Measurements from ENCODE around the gene SYNPR. TPM values are rescaled to one million over a fixed set of nuclear protein-coding genes. Genes with fewer than 3 reads are reported as not detected.

The SYNPR gene
- total and polyA plus RNA-seq, 7 donors, result 0.16 to 1.4 (median 0.32) TPM; not detected in 2

DNA sequence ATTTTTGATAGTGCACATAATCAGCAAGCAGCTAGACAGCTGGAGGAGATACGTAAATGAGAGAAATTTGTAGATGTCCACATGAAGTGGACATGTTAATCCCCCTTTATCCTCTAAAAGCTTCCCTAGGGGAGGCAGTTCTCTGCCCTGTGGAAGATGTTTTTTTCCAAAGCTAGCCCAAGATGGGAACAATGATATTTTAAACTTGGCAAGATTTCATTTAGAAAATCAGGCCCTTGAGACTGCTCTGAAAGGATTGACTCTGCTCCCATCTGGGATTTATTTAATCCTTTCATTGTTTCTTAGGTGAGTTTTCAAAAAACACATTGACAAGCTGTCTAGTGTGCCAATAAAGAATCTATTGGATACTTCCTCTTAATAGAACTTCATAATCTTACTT, 92.0 kb downstream of the SYNPR start:
- intact Hi-C loops (cut with DNase I), result no loop called here
- Histone ChIP-seq H3K27ac (no peak overlapping the region), H3K4me1 (no peaks in the 10 kb centered on the region), H3K27me3 (no peaks in the 10 kb centered on the region), H3K4me3 (no peak overlapping the region), H3K36me3 (no peaks in the 10 kb centered on the region), H3K9me3 (peaks cover 0 to 2% (median 0%) of the 10 kb centered on the region in 4 donors)
- DNase-seq, result no peak
- 86 to 89% methylated on average over 1 of the region's 1 CpG for WGBS, 2 donors
- no peak for TF ChIP-seq POLR2AphosphoS5 (IDR thresholded peaks at IDR 0.05)
- TF ChIP-seq EP300 (IDR thresholded peaks at IDR 0.05), result no peak
- TF ChIP-seq, protein P1, sequence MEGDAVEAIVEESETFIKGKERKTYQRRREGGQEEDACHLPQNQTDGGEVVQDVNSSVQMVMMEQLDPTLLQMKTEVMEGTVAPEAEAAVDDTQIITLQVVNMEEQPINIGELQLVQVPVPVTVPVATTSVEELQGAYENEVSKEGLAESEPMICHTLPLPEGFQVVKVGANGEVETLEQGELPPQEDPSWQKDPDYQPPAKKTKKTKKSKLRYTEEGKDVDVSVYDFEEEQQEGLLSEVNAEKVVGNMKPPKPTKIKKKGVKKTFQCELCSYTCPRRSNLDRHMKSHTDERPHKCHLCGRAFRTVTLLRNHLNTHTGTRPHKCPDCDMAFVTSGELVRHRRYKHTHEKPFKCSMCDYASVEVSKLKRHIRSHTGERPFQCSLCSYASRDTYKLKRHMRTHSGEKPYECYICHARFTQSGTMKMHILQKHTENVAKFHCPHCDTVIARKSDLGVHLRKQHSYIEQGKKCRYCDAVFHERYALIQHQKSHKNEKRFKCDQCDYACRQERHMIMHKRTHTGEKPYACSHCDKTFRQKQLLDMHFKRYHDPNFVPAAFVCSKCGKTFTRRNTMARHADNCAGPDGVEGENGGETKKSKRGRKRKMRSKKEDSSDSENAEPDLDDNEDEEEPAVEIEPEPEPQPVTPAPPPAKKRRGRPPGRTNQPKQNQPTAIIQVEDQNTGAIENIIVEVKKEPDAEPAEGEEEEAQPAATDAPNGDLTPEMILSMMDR (IDR thresholded peaks at IDR 0.05), result no peak
- no peak for TF ChIP-seq POLR2A (IDR thresholded peaks at IDR 0.05)

DNA sequence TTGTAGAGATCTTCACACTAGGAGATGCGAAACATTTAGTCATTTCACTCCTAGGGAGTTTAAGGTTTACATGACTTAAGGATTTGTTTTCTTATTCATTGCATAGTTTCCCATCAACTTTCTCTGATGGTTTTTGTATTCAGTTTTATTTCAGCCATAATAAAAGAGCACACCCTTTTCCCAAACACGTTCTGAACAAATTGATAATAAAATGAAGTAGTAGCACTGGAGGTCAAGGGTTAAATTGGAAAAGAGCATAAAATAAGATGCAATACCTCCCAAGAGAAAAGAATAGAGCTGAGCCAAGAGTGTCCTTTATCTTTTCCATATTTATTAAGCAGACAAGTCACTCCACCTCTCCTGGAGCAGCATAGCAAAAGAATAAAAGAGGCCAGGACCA, 104.9 kb downstream of the SYNPR start:
- no peak overlapping the region for H3K4me3 ChIP-seq
- intact Hi-C loops (cut with DNase I), result no loop called here
- H3K27ac ChIP-seq, result no peak overlapping the region
- WGBS, 2 donors, result 19 to 67% methylated on average over 2 of the region's 2 CpGs
- TF ChIP-seq, protein P1 (IDR thresholded peaks at IDR 0.05), result no peak
- no peak for TF ChIP-seq POLR2A (IDR thresholded peaks at IDR 0.05)
- no peak for TF ChIP-seq POLR2AphosphoS5 (IDR thresholded peaks at IDR 0.05)
- TF ChIP-seq EP300 (IDR thresholded peaks at IDR 0.05), result no peak
- H3K36me3 ChIP-seq, result no peaks in the 10 kb centered on the region
- no peaks in the 10 kb centered on the region for H3K4me1 ChIP-seq
- H3K27me3 ChIP-seq, result no peaks in the 10 kb centered on the region
- no peak for DNase-seq
- no peaks in the 10 kb centered on the region for H3K9me3 ChIP-seq

DNA sequence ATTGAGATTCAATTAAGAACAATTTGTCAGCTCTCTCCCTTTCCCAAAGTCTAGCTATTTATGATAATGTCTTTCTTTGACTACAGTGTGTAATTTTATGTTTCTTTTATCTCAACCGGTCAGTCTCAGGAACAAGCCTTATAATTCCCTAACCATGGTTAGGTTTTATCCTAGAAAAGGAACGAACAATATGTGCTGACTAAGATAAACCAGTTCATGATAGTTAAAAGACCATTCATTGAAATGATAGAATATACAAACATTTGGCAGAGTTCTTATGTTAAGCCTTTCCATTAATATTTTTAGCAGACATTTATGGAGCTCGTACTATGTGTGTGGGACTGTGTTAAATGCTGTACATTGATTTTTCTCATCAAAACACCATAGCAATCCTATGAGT, 106.3 kb downstream of the SYNPR start:
- H3K27me3 ChIP-seq, result no peaks in the 10 kb centered on the region
- H3K36me3 ChIP-seq, result no peaks in the 10 kb centered on the region
- intact Hi-C loops (cut with DNase I), result no loop called here
- H3K9me3 ChIP-seq, result no peaks in the 10 kb centered on the region
- no peak overlapping the region for H3K27ac ChIP-seq
- H3K4me1 ChIP-seq, result no peaks in the 10 kb centered on the region
- 77 to 90% methylated on average over 3 of the region's 3 CpGs for WGBS, 2 donors
- no peak overlapping the region for H3K4me3 ChIP-seq
- DNase-seq, result no peak
- TF ChIP-seq POLR2AphosphoS5 (IDR thresholded peaks at IDR 0.05) (no peak), EP300 (IDR thresholded peaks at IDR 0.05) (no peak), POLR2A (IDR thresholded peaks at IDR 0.05) (no peak)
- TF ChIP-seq, protein P1 (IDR thresholded peaks at IDR 0.05), result no peak

DNA sequence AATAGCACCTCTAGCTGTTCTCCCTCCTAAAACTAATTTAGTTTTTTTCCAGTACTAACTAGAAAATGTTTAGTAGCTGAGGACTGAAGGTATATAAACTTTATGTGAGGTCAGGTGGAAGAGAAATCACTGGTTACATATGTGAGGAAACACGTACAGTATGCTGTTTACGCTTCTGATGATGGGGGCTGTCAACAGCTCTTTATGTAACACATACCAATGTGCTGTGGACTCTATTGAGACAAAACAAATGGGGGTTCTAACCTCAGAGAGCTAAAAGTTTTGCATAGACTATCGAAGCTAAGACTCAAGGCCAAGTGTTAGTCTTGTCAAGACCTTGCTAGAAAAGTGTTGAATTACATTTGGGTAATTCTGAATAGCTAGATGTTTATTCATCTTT, 107.5 kb downstream of the SYNPR start:
- TF ChIP-seq POLR2AphosphoS5 (IDR thresholded peaks at IDR 0.05) (no peak), POLR2A (IDR thresholded peaks at IDR 0.05) (no peak), EP300 (IDR thresholded peaks at IDR 0.05) (no peak)
- TF ChIP-seq, protein P1 (IDR thresholded peaks at IDR 0.05), result no peak
- intact Hi-C loops (cut with DNase I), result no loop called here
- no peaks in the 10 kb centered on the region for H3K36me3 ChIP-seq
- 57 to 58% methylated on average over 3 of the region's 3 CpGs for WGBS, 2 donors
- no peaks in the 10 kb centered on the region for H3K9me3 ChIP-seq
- no peak for DNase-seq
- no peak overlapping the region for H3K27ac ChIP-seq
- H3K27me3 ChIP-seq, result no peaks in the 10 kb centered on the region
- H3K4me1 ChIP-seq, result no peaks in the 10 kb centered on the region
- H3K4me3 ChIP-seq, result no peak overlapping the region

DNA sequence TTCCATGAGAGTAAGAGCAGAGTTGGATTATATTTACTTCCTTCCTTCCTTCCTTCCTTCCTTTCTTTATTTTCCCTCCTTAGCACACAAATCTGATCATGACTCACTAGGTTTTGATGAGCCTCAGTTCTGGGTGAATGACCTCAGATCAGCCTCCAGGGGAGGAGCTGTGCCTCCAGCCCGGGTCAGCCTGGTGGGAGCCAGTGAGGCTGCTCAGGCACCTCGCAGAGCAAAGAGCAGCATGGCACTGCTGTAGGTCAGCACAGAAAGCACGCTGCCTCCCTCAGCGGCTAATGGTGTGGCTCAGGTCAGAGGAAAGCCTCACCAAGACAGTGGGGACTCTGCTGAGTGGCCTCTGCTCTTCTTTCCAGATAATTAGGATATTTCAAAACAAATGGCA, 108.5 kb downstream of the SYNPR start:
- Histone ChIP-seq H3K9me3 (no peaks in the 10 kb centered on the region), H3K4me1 (no peaks in the 10 kb centered on the region), H3K4me3 (no peak overlapping the region), H3K27ac (no peak overlapping the region), H3K27me3 (no peaks in the 10 kb centered on the region), H3K36me3 (no peaks in the 10 kb centered on the region)
- 66 to 79% methylated on average over 4 of the region's 4 CpGs for WGBS, 2 donors
- no peak for DNase-seq
- intact Hi-C loops (cut with DNase I), result no loop called here
- no peak for TF ChIP-seq POLR2AphosphoS5 (IDR thresholded peaks at IDR 0.05)
